Bronchial epithelial cell (primary cell): ENCODE results near the gene PGP. TPM values are rescaled to one million over a fixed set of nuclear protein-coding genes. Genes with fewer than 3 reads are reported as not detected.

Source experiments
- DNase-seq: peaks from one replicate; pipeline ENCODE4 v3.0.0-alpha.2; 2010; ENCODE audit warnings: low read depth
- FAIRE-seq: peaks from 2 replicates; lab custom pipeline; 2011; peaks lifted over from hg19 to GRCh38; lab: Jason Lieb, UNC
- H3K27me3 ChIP-seq: 2 replicates; pipeline ENCODE4 v1.5.1; 2011; ENCODE audit warnings: low read length; ENCODE audit not compliant: control insufficient read depth, insufficient read depth
- H3K36me3 ChIP-seq: 2 replicates; pipeline ENCODE4 v1.5.1; 2011; ENCODE audit warnings: low read length; ENCODE audit not compliant: control insufficient read depth, insufficient read depth
- H3K4me3 ChIP-seq: 2 replicates; pipeline ENCODE4 v1.5.1; 2011; ENCODE audit warnings: mild to moderate bottlenecking, low read depth, low read length, control low read depth
- CTCF ChIP-seq: IDR thresholded peaks from 2 replicates; pipeline ENCODE4 v1.5.1; 2011; ENCODE audit warnings: mild to moderate bottlenecking, moderate library complexity, low read length, control low read depth, inconsistent platforms; ENCODE audit not compliant: insufficient read depth, severe bottlenecking
- total RNA-seq: library from RNA; depleted of rRNA; stranded (reverse); fragments of >200 nt; gene quantifications from 2 replicates; pipeline ENCODE4 v1.2.1, GENCODE V29; 2014

The PGP gene
- total RNA-seq, 1 donor from 2014 or later: 9.5 TPM

GRCh38 chr16:2252806-2253148 lies 38.1 kb upstream of the PGP start:
- FAIRE-seq (no peak), DNase-seq (no peak)
- Histone ChIP-seq H3K27me3 (no peaks in the 10 kb centered on the region), H3K4me3 (no peak overlapping the region), H3K36me3 (peaks cover 30% of the 10 kb centered on the region)
- no peak for TF ChIP-seq CTCF

- peak within 1 kb of the TSS; percentile 54 for H3K4me3 ChIP-seq
- peaks cover 25% of the 10 kb centered on the region for H3K36me3 ChIP-seq
- FAIRE-seq (no peak), DNase-seq (peak; percentile 76)
- H3K27me3 ChIP-seq: no peaks in the 10 kb centered on the region
- peak; percentile 75 for TF ChIP-seq CTCF
These were observed 36.9 kb upstream of the PGP start, which contains the start of gene ECI1 for GRCh38 chr16:2251296-2252111. ECI1 (minus strand) TSS chr16:2251587; CDS start chr16:2251566, 21 bp downstream.

GRCh38 chr16:2250652-2251295 lies 36.1 kb upstream of the PGP start:
- TF ChIP-seq CTCF: no peak
- FAIRE-seq: no peak
- H3K4me3 ChIP-seq: peak overlapping the region; percentile 54
- peaks cover 24% of the 10 kb centered on the region for H3K36me3 ChIP-seq
- DNase-seq: peak; percentile 29
- H3K27me3 ChIP-seq: no peaks in the 10 kb centered on the region

- peaks cover 26% of the 10 kb centered on the region for H3K36me3 ChIP-seq
- no peak for TF ChIP-seq CTCF
- DNase-seq (no peak), FAIRE-seq (peak; percentile 23)
- H3K27me3 ChIP-seq: no peaks in the 10 kb centered on the region
- H3K4me3 ChIP-seq: no peak overlapping the region
These were observed 31.8 kb upstream of the PGP start for GRCh38 chr16:2246301-2246885.

GRCh38 chr16:2244926-2245795 lies 30.5 kb upstream of the PGP start:
- FAIRE-seq (no peak), DNase-seq (no peak)
- H3K4me3 ChIP-seq: no peak overlapping the region
- H3K27me3 ChIP-seq: no peaks in the 10 kb centered on the region
- peaks cover 26% of the 10 kb centered on the region for H3K36me3 ChIP-seq
- TF ChIP-seq CTCF: no peak
